ENCODE measurements around the gene IL10RA. TPM values are rescaled to one million over a fixed set of nuclear protein-coding genes. Genes with fewer than 3 reads are reported as not detected.
A peak's percentile ranks its signal among the peaks of the same experiment; 100 is the strongest.

Gene IL10RA
- total and polyA plus RNA-seq, 9 of the 15 experiments (the other 6 are each of a cell fraction or from before 2014, with no cell fraction given) = 0.17 to 17.3 (median 2.9) TPM

DNA sequence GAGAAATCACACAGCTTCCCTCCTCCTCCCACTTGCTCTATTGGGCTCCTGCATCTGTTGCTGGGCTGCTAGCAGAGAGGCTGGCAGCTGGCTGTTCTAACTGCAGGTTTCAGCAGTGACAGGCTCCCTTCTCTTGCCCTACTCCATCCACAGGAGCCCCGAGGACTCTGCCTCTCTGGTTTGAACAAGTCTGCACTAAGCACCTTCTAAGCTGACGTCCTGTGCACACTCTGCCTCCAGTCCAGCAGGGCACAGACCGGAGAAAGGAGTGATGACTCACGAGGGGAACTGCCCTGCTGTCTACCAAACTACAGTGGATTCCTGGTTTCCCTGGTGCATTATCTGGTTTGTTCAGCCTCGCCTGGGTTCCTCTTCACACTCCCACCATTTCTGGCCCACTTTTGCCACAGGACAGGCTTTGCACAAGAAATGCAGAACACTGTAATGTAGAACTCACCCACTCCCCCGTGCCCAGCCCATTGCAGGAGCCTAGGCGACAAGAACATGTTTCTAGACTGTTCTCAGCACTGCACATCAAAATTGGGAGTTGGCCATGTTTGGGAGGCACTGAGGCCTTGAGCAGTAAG, 26.0 kb downstream of the IL10RA start (continued):
- no peak for TF ChIP-seq ZNF518B (CRISPR knock-in tag; IDR thresholded peaks at IDR 0.05)
- no peak for TF ChIP-seq ZNF140 (CRISPR knock-in tag; IDR thresholded peaks at IDR 0.05)
- TF ChIP-seq ZNF408 (CRISPR knock-in tag; IDR thresholded peaks at IDR 0.05; ENCODE audit: low read depth) = no peak
- no peak for TF ChIP-seq TEAD1 (CRISPR knock-in tag; IDR thresholded peaks at IDR 0.05)
- no peak for TF ChIP-seq E2F3 (CRISPR knock-in tag; IDR thresholded peaks at IDR 0.05)
- TF ChIP-seq ZNF3 (CRISPR knock-in tag; IDR thresholded peaks at IDR 0.05) = no peak
- TF ChIP-seq ZNF41 (CRISPR knock-in tag; conservative IDR thresholded peaks at IDR 0.05) = no peak
- no peak for TF ChIP-seq PBX2 (CRISPR knock-in tag; IDR thresholded peaks at IDR 0.05; ENCODE audit: low read depth)
- TF ChIP-seq PBX2 (tag; conservative IDR thresholded peaks at IDR 0.05; ENCODE audit: low read depth) = no peak
- TF ChIP-seq ARNT (IDR thresholded peaks at IDR 0.05) = no peak
- peak; percentile 90 for TF ChIP-seq SMARCA4 (IDR thresholded peaks at IDR 0.05)
- peak; percentile 95 for TF ChIP-seq SMARCE1 (IDR thresholded peaks at IDR 0.05)
- TF ChIP-seq ZNF583 (CRISPR knock-in tag; IDR thresholded peaks at IDR 0.05) = no peak
- TF ChIP-seq, protein P1, sequence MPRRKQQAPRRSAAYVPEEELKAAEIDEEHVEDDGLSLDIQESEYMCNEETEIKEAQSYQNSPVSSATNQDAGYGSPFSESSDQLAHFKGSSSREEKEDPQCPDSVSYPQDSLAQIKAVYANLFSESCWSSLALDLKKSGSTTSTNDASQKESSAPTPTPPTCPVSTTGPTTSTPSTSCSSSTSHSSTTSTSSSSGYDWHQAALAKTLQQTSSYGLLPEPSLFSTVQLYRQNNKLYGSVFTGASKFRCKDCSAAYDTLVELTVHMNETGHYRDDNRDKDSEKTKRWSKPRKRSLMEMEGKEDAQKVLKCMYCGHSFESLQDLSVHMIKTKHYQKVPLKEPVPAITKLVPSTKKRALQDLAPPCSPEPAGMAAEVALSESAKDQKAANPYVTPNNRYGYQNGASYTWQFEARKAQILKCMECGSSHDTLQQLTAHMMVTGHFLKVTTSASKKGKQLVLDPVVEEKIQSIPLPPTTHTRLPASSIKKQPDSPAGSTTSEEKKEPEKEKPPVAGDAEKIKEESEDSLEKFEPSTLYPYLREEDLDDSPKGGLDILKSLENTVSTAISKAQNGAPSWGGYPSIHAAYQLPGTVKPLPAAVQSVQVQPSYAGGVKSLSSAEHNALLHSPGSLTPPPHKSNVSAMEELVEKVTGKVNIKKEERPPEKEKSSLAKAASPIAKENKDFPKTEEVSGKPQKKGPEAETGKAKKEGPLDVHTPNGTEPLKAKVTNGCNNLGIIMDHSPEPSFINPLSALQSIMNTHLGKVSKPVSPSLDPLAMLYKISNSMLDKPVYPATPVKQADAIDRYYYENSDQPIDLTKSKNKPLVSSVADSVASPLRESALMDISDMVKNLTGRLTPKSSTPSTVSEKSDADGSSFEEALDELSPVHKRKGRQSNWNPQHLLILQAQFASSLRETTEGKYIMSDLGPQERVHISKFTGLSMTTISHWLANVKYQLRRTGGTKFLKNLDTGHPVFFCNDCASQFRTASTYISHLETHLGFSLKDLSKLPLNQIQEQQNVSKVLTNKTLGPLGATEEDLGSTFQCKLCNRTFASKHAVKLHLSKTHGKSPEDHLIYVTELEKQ (CRISPR knock-in tag; IDR thresholded peaks at IDR 0.05) = no peak
- no peak for TF ChIP-seq ZKSCAN8 (CRISPR knock-in tag; IDR thresholded peaks at IDR 0.05)
- TF ChIP-seq ZNF668 (CRISPR knock-in tag; IDR thresholded peaks at IDR 0.05) = no peak
- no peak for TF ChIP-seq TAF15 (IDR thresholded peaks at IDR 0.05; ENCODE audit: low read depth, low read length)
- no peak for TF ChIP-seq POLR2A (conservative IDR thresholded peaks at IDR 0.05)
- no peak for TF ChIP-seq IFI16 (CRISPR knock-in tag; IDR thresholded peaks at IDR 0.05)
- TF ChIP-seq POLR2AphosphoS5 (IDR thresholded peaks at IDR 0.05; ENCODE audit: control insufficient read depth, insufficient read depth, low read depth, low read length) = no peak
- no peak for TF ChIP-seq ZNF436 (CRISPR knock-in tag; IDR thresholded peaks at IDR 0.05)
- no peak for TF ChIP-seq NFATC3 (IDR thresholded peaks at IDR 0.05)
- TF ChIP-seq ZNF507 (tag; conservative IDR thresholded peaks at IDR 0.05) = no peak
